Renal pelvis (tissue), 12 donors: ENCODE results near the gene LIMK1. TPM values are rescaled to one million over a fixed set of nuclear protein-coding genes. Genes with fewer than 3 reads are reported as not detected.
"Not testable (repeated sequence)": the region's sequence is repeated elsewhere in the genome, so short reads cannot be mapped to it uniquely, and the experiment has no call there.

Experiments
- DNase-seq: peaks from one replicate; pipeline ENCODE4 v3.0.0-alpha.2; 2013
- long read RNA-seq, 16 experiments: transcript quantifications; one replicate each; lab custom pipeline, GENCODE V29; 2026
- polyA plus RNA-seq, 3 donors: library from polyadenylated mRNA; unstranded; fragments of 120-200 nt; gene quantifications; one replicate each; pipeline ENCODE4 v1.2.1, GENCODE V29; 2013; ENCODE audit not compliant: insufficient read length in 3 of 3

The LIMK1 gene
- 10 to 100 TPM; 21.3 to 27.6 (median 26.8) TPM for polyA plus RNA-seq
- long read RNA-seq, donor 1, partial matches to known transcripts: 0 of 1 reads
- long read RNA-seq, donor 1, other reads (novel, unspliced or antisense): 0 of 1 reads
- long read RNA-seq, donor 2, partial matches to known transcripts: 0 of 3 reads
- long read RNA-seq, donor 2, other reads (novel, unspliced or antisense): 0 of 3 reads
- long read RNA-seq, donor 3, transcript LIMK1-201 (16 exons, 3,219 nt): major isoform, 5 of 5 reads
- long read RNA-seq, donor 3, partial matches to known transcripts: 0 of 5 reads
- long read RNA-seq, donor 3, other reads (novel, unspliced or antisense): 0 of 5 reads
- long read RNA-seq, donor 4, partial matches to known transcripts: 0 of 2 reads
- long read RNA-seq, donor 4, other reads (novel, unspliced or antisense): 0 of 2 reads
- long read RNA-seq, donor 5, partial matches to known transcripts: 0 of 1 reads
- long read RNA-seq, donor 5, other reads (novel, unspliced or antisense): 0 of 1 reads
- long read RNA-seq, donor 6, partial matches to known transcripts: 0 of 3 reads
- long read RNA-seq, donor 6, other reads (novel, unspliced or antisense): 0 of 3 reads
- long read RNA-seq, donor 7, partial matches to known transcripts: 5 of 9 reads
- long read RNA-seq, donor 7, other reads (novel, unspliced or antisense): 0 of 9 reads
- long read RNA-seq, donor 8, partial matches to known transcripts: 5 of 7 reads
- long read RNA-seq, donor 8, other reads (novel, unspliced or antisense): 0 of 7 reads
- long read RNA-seq, donor 9, transcript LIMK1-201 (16 exons, 3,219 nt): major isoform, 7 of 12 reads
- long read RNA-seq, donor 9, partial matches to known transcripts: 5 of 12 reads
- long read RNA-seq, donor 9, other reads (novel, unspliced or antisense): 0 of 12 reads
- long read RNA-seq, donor 10, partial matches to known transcripts: 0 of 2 reads
- long read RNA-seq, donor 10, other reads (novel, unspliced or antisense): 0 of 2 reads
- long read RNA-seq, donor 11, transcript LIMK1-201 (16 exons, 3,219 nt): major isoform, 5 of 5 reads
- long read RNA-seq, donor 11, partial matches to known transcripts: 0 of 5 reads
- long read RNA-seq, donor 11, other reads (novel, unspliced or antisense): 0 of 5 reads
- long read RNA-seq, donor 12, transcript LIMK1-201 (16 exons, 3,219 nt): major isoform, 5 of 6 reads
- long read RNA-seq, donor 12, partial matches to known transcripts: 0 of 6 reads
- long read RNA-seq, donor 12, other reads (novel, unspliced or antisense): 0 of 6 reads
- long read RNA-seq, donor 13, partial matches to known transcripts: 0 of 2 reads
- long read RNA-seq, donor 13, other reads (novel, unspliced or antisense): 0 of 2 reads
- long read RNA-seq, donor 14, partial matches to known transcripts: 10 of 14 reads
- long read RNA-seq, donor 14, other reads (novel, unspliced or antisense): 0 of 14 reads
- long read RNA-seq, donor 15, partial matches to known transcripts: 0 of 1 reads
- long read RNA-seq, donor 15, other reads (novel, unspliced or antisense): 0 of 1 reads
- long read RNA-seq, donor 16, transcript LIMK1-201 (16 exons, 3,219 nt): major isoform, 8 of 8 reads
- long read RNA-seq, donor 16, partial matches to known transcripts: 0 of 8 reads
- long read RNA-seq, donor 16, other reads (novel, unspliced or antisense): 0 of 8 reads

DNA sequence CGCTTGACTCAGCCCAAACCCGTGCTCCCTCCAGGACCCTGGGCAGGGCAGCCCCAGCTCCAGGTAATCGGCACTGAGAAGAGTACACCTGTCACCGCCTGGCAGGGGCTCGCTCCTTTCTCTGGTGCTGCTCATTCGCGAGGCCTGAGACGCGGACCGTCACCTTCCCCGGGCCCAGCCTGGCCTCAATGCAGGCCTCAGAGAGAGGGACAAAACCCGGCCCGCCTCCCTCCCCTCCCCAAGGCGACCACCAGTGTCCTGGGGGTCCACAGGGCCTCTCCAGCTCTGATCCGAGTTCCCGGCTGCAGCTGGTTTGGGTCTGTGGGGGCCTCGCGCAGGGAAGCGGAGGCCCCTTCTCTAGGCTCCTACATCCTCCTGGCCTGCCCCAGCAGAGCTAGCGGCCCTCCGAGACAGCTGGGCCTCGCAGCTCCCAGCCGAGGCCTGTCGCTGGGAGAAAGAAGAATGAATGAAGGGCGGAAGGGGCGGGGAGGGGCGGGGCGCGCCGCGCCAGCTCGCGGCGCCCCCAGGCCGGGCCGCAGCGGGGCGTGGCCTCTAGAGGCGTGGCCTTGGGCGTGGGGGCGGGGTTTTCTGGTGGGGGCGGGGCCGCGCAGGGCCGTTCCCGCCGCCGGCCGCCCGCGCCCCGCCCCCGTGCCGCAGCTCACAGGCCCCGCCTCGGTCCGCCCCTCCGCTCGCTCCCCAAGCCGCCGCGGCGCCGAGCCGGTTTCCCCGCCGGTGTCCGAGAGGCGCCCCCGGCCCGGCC is at the start of gene LIMK1:
LIMK1 (plus strand) TSS at position 688 of the 760 bp plus-strand sequence. CDS start 187 bp downstream, outside the sequence.
- peak; percentile 84 for DNase-seq

DNA sequence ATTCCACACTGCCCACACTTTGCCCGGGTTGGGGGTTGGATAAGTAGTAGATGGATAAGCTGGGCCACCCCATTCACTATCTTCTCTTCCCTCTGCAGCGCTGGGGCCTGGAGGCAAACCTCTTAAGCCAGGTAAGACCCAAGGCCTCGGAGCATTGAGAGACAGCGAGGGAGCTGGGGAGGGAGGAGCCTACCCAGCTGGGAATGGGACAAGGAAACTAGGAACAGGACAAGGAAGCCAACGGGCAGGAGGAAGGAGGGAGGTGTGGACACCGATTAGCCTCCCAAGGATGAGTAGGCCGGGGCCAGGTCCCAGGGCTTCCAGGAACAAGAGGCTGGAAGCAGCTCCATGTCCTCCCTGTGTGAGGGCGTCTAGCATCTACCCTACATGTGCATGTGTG is 46.0 kb upstream of the LIMK1 start:
- no peak for DNase-seq

DNA sequence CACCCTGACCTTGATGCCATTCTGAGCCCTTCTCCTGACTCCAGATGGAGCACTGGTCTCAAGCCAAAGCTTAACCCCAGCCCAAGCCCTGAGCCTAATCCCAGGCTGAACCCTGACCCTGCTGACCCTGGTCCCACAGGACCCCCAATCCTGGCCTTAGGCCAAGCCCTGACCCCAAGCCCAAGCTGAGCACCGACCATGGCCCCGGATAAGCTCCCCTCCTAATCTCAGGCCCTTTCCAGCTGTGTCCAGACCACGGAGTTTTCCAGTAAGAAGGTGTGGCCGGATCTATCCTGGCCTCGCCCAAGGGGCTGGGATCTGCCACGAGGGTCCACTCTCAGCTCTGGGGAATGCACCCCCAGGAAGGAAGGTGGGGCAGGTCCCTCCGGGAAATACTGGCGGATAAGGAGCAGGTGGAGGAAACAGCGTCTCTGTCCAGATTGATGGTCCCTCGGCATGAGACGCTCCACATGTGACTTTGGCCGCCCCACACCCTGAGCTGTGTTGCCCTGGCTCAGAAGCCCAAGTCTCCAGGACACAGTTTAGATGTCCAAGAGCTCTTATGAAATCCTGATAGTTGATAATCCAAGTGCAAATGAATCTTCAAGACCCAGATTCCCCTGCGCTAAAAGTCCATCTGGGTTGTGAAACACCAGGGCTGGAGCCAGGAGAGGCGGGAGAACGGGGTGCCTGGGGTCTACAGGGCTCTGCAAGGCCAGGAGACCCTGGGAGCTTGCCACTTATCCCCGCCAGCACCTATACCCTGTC is 45.2 kb upstream of the LIMK1 start:
- no peak for DNase-seq

DNA sequence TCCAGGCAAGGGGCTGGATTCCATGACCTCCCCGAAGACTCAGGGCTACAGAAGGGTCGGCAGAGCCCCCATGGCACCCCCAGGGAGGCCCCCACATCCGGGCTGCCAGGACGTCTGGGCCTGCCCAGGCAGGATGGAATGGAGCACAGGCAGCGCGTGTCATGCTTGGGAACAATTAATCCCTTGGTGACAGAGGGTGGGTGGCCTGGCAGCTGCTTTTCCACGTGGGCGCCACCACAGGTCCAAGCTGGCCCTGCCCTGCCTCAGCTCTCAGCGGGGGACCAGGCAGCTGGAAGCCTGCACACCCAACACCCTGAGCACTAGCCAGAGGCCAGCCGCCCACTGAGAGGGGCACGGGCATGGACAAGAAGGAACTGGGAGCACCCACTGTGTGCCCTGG is 44.3 kb upstream of the LIMK1 start:
- DNase-seq: no peak

DNA sequence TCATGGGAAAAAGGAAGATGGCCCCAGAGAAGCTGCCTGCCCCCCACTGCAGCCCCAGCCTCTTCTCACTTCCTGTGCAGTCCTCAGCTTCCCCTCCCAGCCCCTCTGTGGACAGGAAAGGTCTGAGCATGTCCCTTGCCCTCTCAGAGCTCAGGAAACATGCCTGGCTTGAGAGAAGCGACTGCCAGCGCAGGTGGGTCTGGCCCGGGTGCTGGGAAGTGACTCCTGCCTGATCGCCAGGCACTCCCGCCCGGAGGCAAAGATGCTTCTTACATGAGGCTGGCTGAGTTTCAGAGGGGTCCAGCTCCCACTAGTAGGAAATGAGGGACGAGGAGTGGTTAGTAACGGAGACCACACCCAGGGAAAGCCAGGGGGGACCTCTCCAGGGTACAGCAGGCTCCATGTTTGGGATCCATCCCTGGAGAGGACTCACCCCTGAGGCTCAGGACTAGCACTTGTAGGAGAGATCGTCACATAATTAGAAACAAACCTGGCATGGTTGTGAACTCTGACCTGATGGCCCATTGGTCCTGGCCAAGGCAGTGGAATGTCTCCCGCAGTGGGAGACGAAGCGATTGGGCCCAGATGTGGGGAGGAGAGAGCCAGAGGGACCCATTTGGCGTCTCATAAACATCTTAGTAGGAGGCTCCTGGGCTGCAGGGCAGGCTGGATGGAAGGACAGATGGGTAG is 43.4 kb upstream of the LIMK1 start:
- no peak for DNase-seq

DNA sequence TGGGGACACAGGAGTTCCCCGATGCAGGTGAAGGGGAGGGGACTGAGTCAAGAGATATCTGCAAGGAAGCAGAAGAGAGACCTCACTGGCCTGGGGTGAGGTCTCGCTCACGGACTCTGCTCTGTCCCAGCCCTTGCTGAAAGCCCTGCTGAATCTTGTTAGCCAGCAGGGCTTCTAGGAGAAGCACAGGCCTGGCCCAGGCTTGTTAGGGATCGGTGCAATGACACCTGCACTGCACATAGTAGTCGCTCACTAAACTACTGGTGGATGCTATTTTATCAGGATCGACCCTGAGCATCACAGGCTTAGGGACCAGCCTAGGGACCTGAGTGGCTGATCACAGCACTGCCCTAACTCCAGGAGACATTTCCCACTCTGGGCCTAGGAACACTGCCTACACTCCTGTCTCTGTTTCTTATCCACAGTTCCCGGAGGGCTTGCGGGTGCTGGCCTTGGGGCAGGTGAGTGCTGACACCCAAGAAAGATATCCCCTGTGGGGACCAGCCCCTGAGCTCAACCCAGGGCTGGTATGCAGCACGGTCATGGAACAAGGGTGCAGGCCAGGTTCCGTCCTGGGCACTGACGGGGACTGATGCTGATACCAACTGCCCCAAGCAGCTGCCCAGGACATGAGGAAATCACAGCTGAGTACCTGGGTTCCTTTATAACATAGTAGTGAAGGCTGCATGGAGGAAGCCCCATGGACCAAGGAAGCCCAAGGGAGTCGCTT is 42.6 kb upstream of the LIMK1 start:
- DNase-seq: no peak

DNA sequence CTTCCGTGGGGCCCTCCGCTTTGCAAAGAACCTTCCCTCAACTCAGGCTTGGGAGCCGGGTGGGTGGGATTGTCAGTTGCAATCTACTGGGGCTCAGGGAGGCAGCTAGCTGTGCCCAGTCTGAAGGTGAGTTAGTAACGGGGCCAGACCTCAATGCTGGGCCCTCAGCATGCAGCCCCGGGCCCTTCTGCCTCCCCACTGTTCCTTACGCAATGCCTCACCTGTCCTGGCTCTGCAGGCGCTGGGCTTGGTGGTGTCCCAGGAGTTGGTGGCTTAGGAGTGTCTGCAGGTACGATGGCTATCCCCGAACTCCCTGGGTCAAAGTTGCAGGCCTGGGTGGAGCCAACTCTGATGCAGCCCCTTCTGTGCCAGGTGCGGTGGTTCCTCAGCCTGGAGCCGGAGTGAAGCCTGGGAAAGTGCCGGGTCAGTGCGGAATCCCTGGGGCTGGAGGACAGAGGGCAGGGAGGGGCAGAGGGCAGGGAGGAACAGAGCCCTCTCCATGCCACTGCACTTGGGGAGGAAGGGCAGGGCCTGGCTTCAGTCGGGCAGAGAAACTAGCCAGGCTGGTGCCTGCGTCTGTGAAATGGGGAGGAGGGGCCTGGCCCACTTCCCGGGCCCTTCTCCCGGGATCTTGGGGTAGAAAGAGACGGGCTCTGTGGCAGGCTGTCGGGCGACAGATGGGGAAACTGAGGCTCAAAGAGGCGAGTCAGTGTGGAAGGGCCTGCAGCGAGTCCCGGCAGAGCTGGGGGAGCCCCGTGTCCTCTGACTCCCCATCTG is 40.7 kb upstream of the LIMK1 start:
- no peak for DNase-seq

DNA sequence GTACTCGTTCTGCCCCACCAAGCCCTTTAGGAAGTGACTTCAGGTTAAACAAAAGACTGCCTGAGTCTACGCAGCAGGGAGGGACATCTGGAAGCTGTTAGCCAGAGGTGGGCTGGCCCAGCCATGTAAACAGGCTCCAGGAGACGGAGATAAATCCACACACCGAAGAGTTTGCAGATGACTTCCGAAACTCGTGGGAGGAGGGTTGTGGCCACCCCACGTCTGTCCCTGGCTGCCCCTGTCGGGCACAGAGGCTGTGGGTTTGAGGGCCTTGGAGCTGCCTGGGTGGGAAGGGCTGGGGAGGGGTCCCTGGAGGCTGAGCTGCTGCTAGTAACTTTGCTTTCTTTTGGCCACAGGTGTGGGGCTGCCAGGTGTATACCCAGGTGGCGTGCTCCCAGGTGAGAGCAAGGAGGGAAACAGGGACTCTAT is 40.1 kb upstream of the LIMK1 start:
- DNase-seq: no peak

DNA sequence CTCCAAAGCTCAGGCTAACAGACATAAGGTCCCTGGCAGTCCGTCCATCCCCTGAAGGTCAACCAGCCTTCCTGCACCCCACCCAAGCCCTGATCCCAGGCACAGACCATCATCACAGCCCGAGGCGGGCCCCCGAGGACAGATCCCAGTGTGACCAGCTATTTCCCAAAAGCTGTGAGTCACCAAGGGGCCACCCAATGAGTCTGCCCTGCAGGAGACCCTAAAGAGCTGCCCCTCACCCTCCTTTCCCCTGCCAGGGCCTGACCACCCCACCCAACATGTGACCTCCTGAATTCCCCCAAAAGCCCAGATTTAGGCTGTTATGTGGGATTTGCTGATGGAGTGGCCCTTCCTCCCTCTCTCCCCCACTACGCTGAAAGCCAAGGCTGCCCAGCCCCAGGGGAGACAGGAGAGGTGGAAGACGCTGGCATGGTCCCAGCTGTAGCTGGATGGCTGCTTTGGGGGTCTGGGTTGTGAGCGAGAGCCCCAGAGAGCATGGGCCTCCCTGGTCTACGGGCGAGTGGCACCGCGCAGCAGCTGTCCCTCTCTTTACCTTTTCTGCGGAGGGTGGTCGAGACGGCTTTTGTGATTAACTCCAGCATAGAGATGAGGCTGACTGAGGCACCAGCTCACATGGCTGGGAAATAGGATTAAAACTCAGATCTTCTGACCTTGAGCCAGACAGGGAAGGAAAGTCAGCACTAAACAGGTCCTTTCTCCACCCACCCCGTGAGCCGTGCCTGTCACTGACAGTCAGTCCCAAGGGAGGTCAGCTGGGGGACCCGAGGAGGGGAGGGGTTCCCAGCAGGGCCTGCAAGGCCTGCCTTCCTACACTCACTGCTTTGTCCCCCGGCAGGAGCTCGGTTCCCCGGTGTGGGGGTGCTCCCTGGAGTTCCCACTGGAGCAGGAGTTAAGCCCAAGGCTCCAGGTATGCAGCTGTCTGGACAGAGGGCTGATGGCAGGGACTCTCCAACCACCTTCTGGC is 38.9 kb upstream of the LIMK1 start:
- DNase-seq: no peak

DNA sequence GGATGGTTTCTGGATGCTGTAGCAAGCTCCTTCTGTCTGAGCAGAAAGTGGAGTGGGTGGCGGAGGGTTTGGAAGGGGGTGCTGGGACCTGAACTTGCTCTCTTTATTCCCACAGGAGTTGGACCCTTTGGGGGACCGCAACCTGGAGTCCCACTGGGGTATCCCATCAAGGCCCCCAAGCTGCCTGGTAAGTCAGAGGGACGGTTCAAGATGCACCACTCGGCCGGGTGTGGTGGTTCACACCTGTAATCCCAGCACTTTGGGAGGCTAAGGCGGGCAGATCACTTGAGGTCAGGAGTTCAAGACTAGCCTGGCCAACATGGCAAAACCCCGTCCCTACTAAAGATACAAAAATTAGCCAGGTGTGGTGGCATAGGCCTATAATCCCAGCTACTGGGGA is 37.0 kb upstream of the LIMK1 start:
- DNase-seq: not testable (repeated sequence)

DNA sequence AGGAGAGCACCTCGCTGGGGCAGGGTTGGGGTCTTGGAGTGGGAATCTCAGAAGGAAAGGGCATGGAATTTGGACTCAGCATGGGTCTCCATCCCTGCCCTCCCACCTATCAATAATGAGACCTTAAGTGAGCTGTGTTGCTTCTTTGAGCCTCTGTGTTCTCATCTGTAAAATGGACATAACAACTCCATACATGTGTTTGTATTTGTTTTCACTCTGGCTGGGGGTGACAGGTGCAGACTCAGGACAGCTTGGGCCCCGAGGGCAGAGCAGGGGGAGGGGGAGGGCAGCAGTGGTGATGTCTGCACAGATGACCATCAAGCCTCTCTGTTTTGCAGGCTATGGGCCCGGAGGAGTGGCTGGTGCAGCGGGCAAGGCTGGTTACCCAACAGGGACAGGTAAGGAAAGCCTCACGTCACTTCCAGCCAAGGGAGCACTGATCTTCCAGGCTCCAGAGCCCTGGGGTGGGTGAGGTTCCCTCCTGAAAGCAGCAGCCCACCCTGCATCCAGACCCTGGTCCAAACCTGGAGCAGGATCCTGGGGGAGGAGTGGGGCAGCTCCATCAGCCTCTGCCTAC is 35.7 kb upstream of the LIMK1 start:
- no peak for DNase-seq

DNA sequence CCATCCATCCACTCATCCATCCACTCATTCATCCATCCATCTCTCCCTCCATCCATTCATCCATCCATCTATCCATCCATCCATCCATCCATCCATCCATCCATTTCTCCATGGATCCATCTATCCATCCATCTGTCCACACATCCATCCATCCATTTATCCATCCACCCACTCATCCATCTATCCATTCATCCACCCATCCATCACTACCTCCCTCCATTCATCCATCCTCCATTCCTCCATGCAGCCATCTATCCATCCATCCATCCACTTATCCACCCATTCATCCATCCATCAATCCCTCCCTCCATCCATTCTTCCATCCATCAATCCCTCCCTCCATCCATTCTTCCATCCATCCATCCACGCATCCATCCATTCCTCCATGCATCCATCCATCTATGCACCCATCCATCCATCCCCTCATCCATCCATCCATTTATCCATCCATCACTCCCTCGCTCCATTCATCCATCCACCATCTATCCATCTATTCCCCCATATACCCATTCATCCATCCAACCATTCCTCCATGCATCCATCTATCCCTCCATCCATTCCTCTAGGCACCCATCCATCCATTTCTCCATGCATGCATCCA is 34.5 kb upstream of the LIMK1 start:
- no peak for DNase-seq

DNA sequence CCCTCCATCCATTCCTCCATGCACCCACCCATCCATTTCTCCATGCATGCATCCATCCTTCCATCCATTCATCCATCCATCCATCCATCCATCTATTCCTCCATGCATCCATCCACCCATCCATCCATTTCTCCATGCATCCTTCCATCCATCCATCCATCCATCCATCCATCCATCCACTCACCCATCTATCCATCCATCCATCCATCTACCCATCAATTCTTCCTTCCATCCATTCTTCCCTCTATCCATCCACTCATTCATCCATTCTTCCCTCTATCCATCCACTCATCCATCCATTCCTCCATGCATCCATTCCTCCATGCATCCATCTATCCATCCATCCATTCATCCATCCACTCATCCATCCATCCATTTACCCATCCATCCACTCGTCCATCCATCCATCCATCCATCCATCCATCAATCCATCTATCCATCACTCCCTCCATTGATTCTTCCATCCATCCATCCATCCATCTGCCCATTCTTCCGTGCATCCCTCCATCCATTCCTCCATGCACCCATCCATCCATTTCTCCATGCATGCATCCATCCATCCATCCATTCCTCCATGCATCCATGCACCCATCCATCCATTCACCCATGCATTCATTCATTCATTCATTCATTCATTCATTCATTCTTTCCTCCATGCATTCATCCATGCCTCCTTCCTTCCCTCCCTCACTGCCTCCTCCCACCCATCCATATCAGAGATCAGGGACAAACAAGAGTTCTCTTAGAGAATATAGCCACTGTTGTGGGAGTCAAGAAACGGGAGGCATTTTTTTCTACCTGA is 33.4 kb upstream of the LIMK1 start:
- DNase-seq: no peak

DNA sequence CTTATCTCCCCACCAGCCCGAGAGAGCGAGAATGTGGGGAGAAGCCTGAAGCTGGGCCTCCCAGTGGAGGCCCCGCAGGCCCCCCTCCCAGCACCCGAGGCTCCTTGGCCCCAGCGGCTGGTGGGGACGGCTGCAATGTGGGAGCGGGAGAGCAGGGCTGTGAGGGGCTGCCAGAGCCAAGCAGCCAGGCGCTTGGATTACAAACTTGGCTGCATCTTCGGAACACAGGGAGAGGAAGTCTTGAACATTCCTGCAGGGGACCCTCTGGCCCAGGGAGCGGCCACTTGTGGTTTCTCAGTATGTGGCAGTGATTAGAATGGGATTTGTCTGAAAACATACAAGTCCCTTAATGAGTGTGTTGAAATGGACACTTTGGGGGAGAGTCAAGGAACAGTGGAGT is 32.4 kb upstream of the LIMK1 start:
- DNase-seq: no peak
